GM12873 (cell line): ENCODE measurements around the gene JPT1.

ENCODE experiments used
- CTCF ChIP-seq: IDR thresholded peaks from 2 replicates; pipeline ENCODE4 v1.5.1; 2012; ENCODE audit warnings: low read depth, mild to moderate bottlenecking, moderate library complexity, low read length, control low read depth; ENCODE audit not compliant: insufficient read depth; ENCODE audit errors: missing control alignments

Gene JPT1

DNA sequence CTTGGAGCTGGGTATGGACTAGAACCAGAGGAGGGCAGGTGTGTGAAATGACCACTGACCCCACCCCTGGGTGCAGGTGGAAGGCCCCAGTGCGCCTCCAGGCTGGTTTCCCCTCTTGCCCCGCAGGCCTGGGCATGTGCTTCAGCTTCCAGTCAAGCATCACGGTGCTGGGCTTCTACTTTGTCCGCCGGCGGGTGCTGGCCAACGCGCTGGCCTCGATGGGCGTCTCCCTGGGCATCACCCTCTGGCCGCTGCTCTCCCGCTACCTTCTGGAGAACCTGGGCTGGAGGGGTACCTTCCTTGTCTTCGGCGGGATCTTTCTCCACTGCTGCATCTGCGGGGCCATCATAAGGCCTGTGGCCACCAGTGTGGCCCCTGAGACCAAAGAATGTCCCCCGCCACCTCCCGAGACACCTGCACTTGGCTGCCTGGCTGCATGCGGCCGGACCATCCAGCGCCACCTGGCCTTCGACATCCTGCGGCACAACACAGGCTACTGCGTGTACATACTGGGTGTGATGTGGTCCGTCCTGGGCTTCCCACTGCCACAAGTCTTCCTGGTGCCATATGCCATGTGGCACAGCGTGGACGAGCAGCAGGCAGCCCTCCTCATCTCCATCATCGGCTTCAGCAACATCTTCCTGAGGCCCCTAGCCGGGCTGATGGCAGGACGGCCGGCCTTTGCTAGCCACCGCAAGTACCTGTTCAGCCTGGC is 54.3 kb downstream of the JPT1 start:
- TF ChIP-seq CTCF, result no peak

GRCh38 chr17:75098861-75099260 is 55.5 kb downstream of the JPT1 start:
- TF ChIP-seq CTCF, result no peak

GRCh38 chr17:75097865-75098264 is 56.4 kb downstream of the JPT1 start:
- TF ChIP-seq CTCF, result no peak

GRCh38 chr17:75096082-75096625 is 58.2 kb downstream of the JPT1 start:
- TF ChIP-seq CTCF, result no peak

DNA sequence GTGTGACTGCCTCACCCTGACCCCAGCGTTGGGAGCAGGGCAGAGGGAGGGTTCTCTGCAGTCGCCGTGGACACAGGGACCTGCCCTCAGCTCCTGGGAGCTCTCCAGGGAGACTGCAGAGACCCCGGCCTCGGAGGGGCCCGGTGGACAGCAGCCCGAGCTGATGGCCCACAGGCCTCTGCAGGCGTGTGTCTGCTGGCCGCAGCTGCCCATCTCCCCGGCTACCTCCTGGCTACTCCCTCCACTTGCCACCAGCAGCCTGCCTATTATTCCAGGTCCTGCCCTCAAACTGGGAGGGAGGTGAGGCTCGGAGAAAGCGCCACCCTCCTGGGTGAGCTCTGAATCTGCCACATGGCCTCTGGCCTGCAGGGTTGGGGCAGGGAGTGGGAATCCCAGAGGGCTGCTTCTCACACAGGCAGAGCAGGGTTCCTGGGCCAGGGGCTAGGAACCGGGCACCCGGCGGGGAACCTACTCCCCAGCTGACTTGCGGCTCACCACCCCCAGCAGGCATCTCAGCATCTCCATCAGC is 59.4 kb downstream of the JPT1 start:
- no peak for TF ChIP-seq CTCF

- TF ChIP-seq CTCF, result no peak
Observed at GRCh38 chr17:75093548-75094158, 60.7 kb downstream of the JPT1 start.

DNA sequence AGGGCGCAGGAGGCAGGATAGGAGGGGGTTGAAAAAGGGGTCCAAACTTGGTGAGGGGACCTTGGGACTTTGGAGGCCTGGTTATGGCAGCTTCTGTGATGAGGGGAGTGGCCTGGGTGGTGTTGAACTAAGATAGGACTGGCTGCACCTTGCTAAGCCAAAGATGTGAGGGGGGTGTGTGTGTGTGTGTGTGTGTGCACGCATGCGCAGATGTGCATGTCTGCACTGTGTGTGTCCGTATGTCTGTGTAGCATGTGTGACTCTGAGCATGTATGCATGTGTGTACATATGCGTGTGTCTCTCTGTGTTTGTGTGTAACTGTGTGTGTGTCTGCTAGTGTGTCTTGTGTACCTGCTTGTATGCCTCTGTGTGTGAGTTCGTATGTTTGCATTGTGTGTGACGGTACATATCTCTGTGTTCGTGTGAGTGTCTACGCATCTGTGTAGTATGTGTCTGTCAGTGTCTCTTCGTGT is 62.4 kb downstream of the JPT1 start:
- TF ChIP-seq CTCF, result no peak
